T-helper 17 cell (primary cell): ENCODE measurements around the gene ZBED4. TPM values are rescaled to one million over a fixed set of nuclear protein-coding genes. Genes with fewer than 3 reads are reported as not detected.

Experiments
- ATAC-seq: fragments of 150-1000 bp; cut with Tn5 transposase; 2 replicates; pipeline ENCODE4 v1.10.0; 2021; ENCODE audit warnings: mild to moderate bottlenecking, moderate library complexity
- DNase-seq, 3 donors: peaks; one replicate each; pipeline versions ENCODE4 v3.0.0 to v3.0.0-alpha.2; 2020 to 2021
- H3K9me3 ChIP-seq: one replicate; pipeline ENCODE4 v1.7.0; 2013; ENCODE audit warnings: low read length, mild to moderate bottlenecking; ENCODE audit not compliant: control insufficient read depth, poor library complexity, severe bottlenecking
- H3K27ac Mint-ChIP-seq: one replicate; pipeline ENCODE4 v1.8.0; 2022; ENCODE audit warnings: mild to moderate bottlenecking, moderate library complexity, mixed read lengths
- H3K27me3 Mint-ChIP-seq: one replicate; pipeline ENCODE4 v1.8.0; 2022; ENCODE audit warnings: mixed read lengths
- H3K36me3 Mint-ChIP-seq: one replicate; pipeline ENCODE4 v1.8.0; 2022; ENCODE audit warnings: low read depth, mixed read lengths
- H3K4me1 Mint-ChIP-seq: one replicate; pipeline ENCODE4 v1.8.0; 2022; ENCODE audit warnings: mild to moderate bottlenecking, mixed read lengths
- H3K4me3 Mint-ChIP-seq: one replicate; pipeline ENCODE4 v1.8.0; 2022; ENCODE audit warnings: mild to moderate bottlenecking, moderate library complexity, mixed read lengths
- total RNA-seq, 4 donors: library from RNA in 2 of 4; stranded (reverse) in 2 of 4; gene quantifications; one replicate each; pipeline ENCODE4 v1.2.3 and lab custom pipeline; 2022 to 2026

Gene ZBED4
- total RNA-seq, 2 donors from 2014 or later = 15.4 to 20.4 TPM

- ATAC-seq (no peak), DNase-seq (no peak)
- H3K27me3 Mint-ChIP-seq = no peaks in the 10 kb centered on the region
- no peaks in the 10 kb centered on the region for H3K9me3 ChIP-seq
- H3K27ac Mint-ChIP-seq = peak overlapping the region; percentile 76
- peaks cover 5% of the 10 kb centered on the region for H3K36me3 Mint-ChIP-seq
- no peak overlapping the region for H3K4me3 Mint-ChIP-seq
- H3K4me1 Mint-ChIP-seq = peaks cover 7% of the 10 kb centered on the region
Observed at GRCh38 chr22:49897015-49897684, 43.5 kb downstream of the ZBED4 start.

- Mint-ChIP-seq H3K27ac (no peak overlapping the region), H3K27me3 (no peaks in the 10 kb centered on the region), H3K36me3 (peaks cover 2% of the 10 kb centered on the region), H3K4me1 (peaks cover 7% of the 10 kb centered on the region), H3K4me3 (no peak overlapping the region)
- DNase-seq = no peak
- no peaks in the 10 kb centered on the region for H3K9me3 ChIP-seq
- ATAC-seq = no peak
Observed at GRCh38 chr22:49899530-49899929, 45.9 kb downstream of the ZBED4 start.

- peaks cover 7% of the 10 kb centered on the region for H3K4me1 Mint-ChIP-seq
- H3K9me3 ChIP-seq = no peaks in the 10 kb centered on the region
- H3K27ac Mint-ChIP-seq = no peak overlapping the region
- no peaks in the 10 kb centered on the region for H3K27me3 Mint-ChIP-seq
- DNase-seq = no peak
- no peak for ATAC-seq
- H3K4me3 Mint-ChIP-seq = peak overlapping the region; percentile 60
- H3K36me3 Mint-ChIP-seq = peaks cover 2% of the 10 kb centered on the region
Observed at GRCh38 chr22:49900441-49901230, 47.0 kb downstream of the ZBED4 start.

DNA sequence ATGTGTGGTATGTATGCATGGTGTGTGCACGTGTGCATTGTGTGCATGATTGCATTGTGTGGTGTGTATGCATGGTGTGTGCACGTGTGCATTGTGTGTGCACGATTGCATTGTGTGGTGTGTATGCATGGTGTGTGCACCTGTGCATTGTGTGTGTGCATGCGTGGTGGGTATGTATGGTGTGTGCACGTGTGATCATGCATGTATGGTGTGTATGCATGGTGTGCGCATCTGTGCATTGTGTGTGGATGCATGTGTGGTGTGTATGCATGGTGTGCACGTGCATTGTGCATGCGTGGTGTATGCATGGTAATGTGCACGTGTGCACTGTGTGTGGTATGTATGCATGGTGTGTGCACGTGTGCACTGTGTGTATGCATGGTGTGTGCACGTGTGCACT lies 47.8 kb downstream of the ZBED4 start:
- no peaks in the 10 kb centered on the region for H3K9me3 ChIP-seq
- Mint-ChIP-seq H3K4me1 (peaks cover 4% of the 10 kb centered on the region), H3K27me3 (no peaks in the 10 kb centered on the region), H3K36me3 (peaks cover 2% of the 10 kb centered on the region), H3K4me3 (no peak overlapping the region), H3K27ac (no peak overlapping the region)
- no peak for DNase-seq
- ATAC-seq = no peak

DNA sequence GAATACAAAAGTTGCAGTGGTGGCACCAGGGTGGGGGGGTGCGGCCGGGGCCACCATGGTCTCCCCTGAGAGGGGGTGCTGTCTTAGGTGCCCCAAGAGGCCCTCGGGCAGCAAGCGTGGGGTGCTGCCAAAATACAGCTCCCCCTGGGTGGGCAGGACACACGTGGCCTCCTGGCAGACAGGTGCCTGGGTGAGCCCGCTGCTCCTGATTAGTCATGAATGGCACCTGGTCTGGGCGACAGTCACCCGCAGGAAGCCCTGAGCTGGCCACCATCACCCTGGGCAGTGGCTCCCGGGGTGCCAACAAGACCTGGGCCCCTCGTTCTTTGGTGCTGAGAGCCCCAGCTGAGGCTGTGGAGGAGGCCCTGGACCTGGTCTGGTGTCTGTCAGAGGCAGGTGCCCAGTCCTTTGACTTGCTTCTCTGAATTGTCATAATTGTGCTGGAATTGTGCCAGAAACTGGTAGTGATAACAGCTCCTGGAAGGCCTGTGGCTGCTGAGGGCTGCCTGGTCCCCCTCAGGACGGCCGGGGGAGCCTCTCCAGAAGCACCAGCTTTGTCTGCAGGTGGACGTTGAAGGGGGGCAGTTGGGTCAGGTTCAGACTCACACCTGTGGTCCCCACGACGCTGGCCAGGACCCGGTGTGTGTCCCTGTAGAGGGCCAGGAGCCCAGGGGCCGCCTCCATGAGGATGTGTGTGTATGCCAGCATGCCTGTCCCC lies 49.8 kb downstream of the ZBED4 start:
- H3K4me1 Mint-ChIP-seq = peaks cover 9% of the 10 kb centered on the region
- no peak for DNase-seq
- H3K9me3 ChIP-seq = no peaks in the 10 kb centered on the region
- no peak overlapping the region for H3K27ac Mint-ChIP-seq
- peaks cover 2% of the 10 kb centered on the region for H3K36me3 Mint-ChIP-seq
- no peaks in the 10 kb centered on the region for H3K27me3 Mint-ChIP-seq
- ATAC-seq = no peak
- H3K4me3 Mint-ChIP-seq = no peak overlapping the region

GRCh38 chr22:49904040-49904369 lies 50.4 kb downstream of the ZBED4 start:
- H3K4me1 Mint-ChIP-seq = peaks cover 9% of the 10 kb centered on the region
- H3K9me3 ChIP-seq = no peaks in the 10 kb centered on the region
- no peak for DNase-seq
- no peak overlapping the region for H3K4me3 Mint-ChIP-seq
- H3K27ac Mint-ChIP-seq = no peak overlapping the region
- H3K27me3 Mint-ChIP-seq = no peaks in the 10 kb centered on the region
- no peak for ATAC-seq
- H3K36me3 Mint-ChIP-seq = peaks cover 2% of the 10 kb centered on the region

DNA sequence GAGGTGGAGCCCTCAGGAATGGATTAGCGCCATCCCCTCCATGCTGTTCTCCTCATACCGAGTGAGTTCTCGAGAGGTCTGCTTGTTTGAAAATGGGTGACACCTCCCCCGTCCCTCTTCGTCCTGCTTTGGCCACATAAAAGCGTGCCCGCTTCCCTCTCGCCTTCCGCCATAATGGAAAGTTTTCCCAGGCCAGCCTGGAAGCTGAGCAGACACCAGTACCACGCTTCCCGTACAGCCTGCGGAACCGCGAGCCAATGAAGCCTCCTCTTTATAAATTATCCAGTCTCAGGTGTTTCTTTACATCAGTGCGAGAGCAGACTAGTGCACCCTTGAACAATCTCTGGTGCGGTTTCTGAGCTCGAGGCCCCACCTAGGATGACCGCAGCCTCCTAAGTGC lies 51.8 kb downstream of the ZBED4 start:
- peaks cover 9% of the 10 kb centered on the region for H3K4me1 Mint-ChIP-seq
- no peak overlapping the region for H3K4me3 Mint-ChIP-seq
- no peaks in the 10 kb centered on the region for H3K9me3 ChIP-seq
- H3K27ac Mint-ChIP-seq = no peak overlapping the region
- no peak for DNase-seq
- peaks cover 2% of the 10 kb centered on the region for H3K36me3 Mint-ChIP-seq
- no peak for ATAC-seq
- no peaks in the 10 kb centered on the region for H3K27me3 Mint-ChIP-seq

GRCh38 chr22:49906071-49906798 lies 52.6 kb downstream of the ZBED4 start:
- ATAC-seq (no peak), DNase-seq (no peak)
- H3K4me1 Mint-ChIP-seq = peaks cover 8% of the 10 kb centered on the region
- H3K9me3 ChIP-seq = no peaks in the 10 kb centered on the region
- no peaks in the 10 kb centered on the region for H3K27me3 Mint-ChIP-seq
- no peak overlapping the region for H3K4me3 Mint-ChIP-seq
- H3K36me3 Mint-ChIP-seq = no peaks in the 10 kb centered on the region
- peak overlapping the region; percentile 86 for H3K27ac Mint-ChIP-seq

DNA sequence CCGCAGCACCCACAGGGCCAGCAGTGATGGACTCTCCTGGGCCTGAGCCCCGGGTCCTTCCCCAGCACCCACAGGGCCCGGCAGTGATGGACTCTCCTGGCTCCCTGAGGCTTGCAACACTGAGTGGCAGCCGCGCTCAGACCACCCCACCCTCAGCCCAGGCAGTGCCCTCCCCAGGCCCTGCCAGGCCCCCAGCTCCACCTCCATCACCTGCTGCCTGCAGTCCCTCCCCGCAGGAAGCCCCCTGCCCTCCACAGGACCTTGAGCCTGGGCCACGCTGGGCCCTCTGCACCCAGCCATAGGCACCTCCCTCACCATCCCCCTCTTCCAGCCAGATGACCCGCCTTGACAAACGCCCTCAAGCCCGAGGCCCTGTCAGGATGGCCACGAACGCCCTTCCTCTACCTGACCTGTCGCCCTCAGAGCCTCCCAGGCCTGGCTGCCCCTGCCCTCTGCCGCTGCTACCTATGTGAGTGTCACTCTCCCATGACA lies 53.2 kb downstream of the ZBED4 start:
- DNase-seq = no peak
- no peaks in the 10 kb centered on the region for H3K9me3 ChIP-seq
- Mint-ChIP-seq H3K4me3 (no peak overlapping the region), H3K36me3 (no peaks in the 10 kb centered on the region), H3K27me3 (no peaks in the 10 kb centered on the region), H3K4me1 (peaks cover 8% of the 10 kb centered on the region), H3K27ac (peak overlapping the region; percentile 86)
- ATAC-seq = no peak

GRCh38 chr22:49907807-49908206 lies 54.2 kb downstream of the ZBED4 start:
- Mint-ChIP-seq H3K4me3 (no peak overlapping the region), H3K36me3 (no peaks in the 10 kb centered on the region), H3K27me3 (no peaks in the 10 kb centered on the region), H3K4me1 (peaks cover 8% of the 10 kb centered on the region), H3K27ac (peak overlapping the region; percentile 86)
- DNase-seq (no peak), ATAC-seq (no peak)
- H3K9me3 ChIP-seq = no peaks in the 10 kb centered on the region

- H3K4me1 Mint-ChIP-seq = peaks cover 8% of the 10 kb centered on the region
- H3K27ac Mint-ChIP-seq = peak overlapping the region; percentile 27
- no peaks in the 10 kb centered on the region for H3K27me3 Mint-ChIP-seq
- H3K9me3 ChIP-seq = no peaks in the 10 kb centered on the region
- no peak overlapping the region for H3K4me3 Mint-ChIP-seq
- DNase-seq (no peak), ATAC-seq (no peak)
- no peaks in the 10 kb centered on the region for H3K36me3 Mint-ChIP-seq
Observed at GRCh38 chr22:49909476-49910205, 56.0 kb downstream of the ZBED4 start.

DNA sequence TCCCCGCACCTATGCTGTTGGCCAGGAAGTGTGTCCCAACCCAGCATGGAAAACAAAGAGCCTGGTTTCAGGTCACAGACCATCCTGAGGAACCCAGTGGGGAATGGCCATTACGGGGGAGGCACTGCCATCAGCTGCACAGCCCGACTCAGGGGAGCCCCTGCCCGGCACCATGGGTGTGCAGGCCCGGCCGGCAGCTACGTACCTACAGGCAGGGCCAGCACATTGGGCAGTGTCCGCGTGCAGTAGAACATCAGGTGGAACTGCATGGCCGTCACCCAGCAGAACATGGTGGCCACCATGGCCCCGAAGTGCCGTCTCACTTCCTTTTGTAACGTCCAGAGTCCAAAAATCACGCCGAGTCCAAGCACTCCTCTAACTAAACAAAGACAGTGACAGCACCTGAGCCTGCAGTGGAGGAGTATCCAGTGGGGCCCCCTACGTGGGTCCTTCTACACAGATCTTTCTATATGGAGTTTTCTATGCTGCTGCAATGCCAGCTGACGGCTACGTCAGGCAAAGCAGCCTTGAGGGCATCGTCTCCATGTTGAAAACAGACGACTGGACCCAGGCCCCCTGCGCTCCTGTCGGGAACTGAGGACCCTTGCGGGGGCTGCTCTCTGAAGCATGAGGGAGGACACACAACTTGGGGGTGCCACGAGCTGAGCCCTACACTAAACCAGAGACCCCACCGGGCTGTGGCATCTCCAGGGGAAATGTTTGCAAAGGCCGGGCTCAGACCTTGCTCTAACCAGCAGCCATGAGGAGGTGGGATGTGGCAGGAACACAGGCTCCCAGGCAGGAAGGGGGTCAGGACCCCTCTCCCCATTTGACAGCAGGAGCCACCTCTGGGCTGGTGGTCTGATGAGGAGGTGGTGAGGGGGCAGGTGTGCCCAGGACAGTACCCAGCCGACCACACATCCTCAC lies 56.8 kb downstream of the ZBED4 start:
- Mint-ChIP-seq H3K27ac (peak overlapping the region; percentile 27), H3K36me3 (no peaks in the 10 kb centered on the region), H3K4me1 (peaks cover 8% of the 10 kb centered on the region), H3K4me3 (no peak overlapping the region), H3K27me3 (no peaks in the 10 kb centered on the region)
- H3K9me3 ChIP-seq = no peaks in the 10 kb centered on the region
- DNase-seq = no peak
- ATAC-seq = no peak
